Endometrial microvascular endothelial cells (primary cell): ENCODE measurements around the gene SGF29. TPM values are rescaled to one million over a fixed set of nuclear protein-coding genes. Genes with fewer than 3 reads are reported as not detected.
"Not testable (repeated sequence)": the region's sequence is repeated elsewhere in the genome, so short reads cannot be mapped to it uniquely, and the experiment has no call there.

Experiments
- in situ Hi-C: cut with HindIII; loops from 2 replicates; pipeline ENCODE4 v1.10.0; 2017; ENCODE audit warnings: low sequenced_read_pairs, low pct_unique_long_range_greater_than_20kb; ENCODE audit errors: inconsistent ontology term
- total RNA-seq: library from RNA; depleted of rRNA; stranded (reverse); fragments of >200 nt; gene quantifications from one replicate; pipeline ENCODE4 v1.2.3, GENCODE V29; 2015; ENCODE audit errors: inconsistent ontology term

SGF29 gene
- total RNA-seq: 6.8 TPM

GRCh38 chr16:28553776-28554633 lies at the start of gene SGF29:
TSS of gene SGF29 (plus strand) at chr16:28553920. CDS start at chr16:28581070, 27,150 bp downstream.
- in situ Hi-C loops: no loop called here

GRCh38 chr16:28504707-28505404 lies 48.9 kb upstream of the SGF29 start:
- in situ Hi-C loops: no loop called here

- in situ Hi-C loops: no loop called here
These were observed 48.1 kb upstream of the SGF29 start for GRCh38 chr16:28505489-28506137.

- in situ Hi-C loops: no loop called here
These were observed 42.7 kb upstream of the SGF29 start for GRCh38 chr16:28511031-28511430.

- in situ Hi-C loops: no loop called here
These were observed 41.6 kb upstream of the SGF29 start for GRCh38 chr16:28511801-28512789.

GRCh38 chr16:28513484-28514181 lies 40.1 kb upstream of the SGF29 start:
- in situ Hi-C loops: no loop called here

- in situ Hi-C loops: no loop called here
These were observed 39.5 kb upstream of the SGF29 start for GRCh38 chr16:28514246-28514645.

- in situ Hi-C loops: no loop called here
These were observed 33.0 kb upstream of the SGF29 start for GRCh38 chr16:28520672-28521071.

GRCh38 chr16:28521436-28521835 lies 32.3 kb upstream of the SGF29 start:
- in situ Hi-C loops: no loop called here

- in situ Hi-C loops: no loop called here
These were observed 30.9 kb upstream of the SGF29 start for GRCh38 chr16:28522792-28523191.

GRCh38 chr16:28524681-28525171 lies 29.0 kb upstream of the SGF29 start:
- in situ Hi-C loops: no loop called here

GRCh38 chr16:28526201-28527099 lies 27.3 kb upstream of the SGF29 start:
- in situ Hi-C loops: no loop called here

GRCh38 chr16:28527100-28527785 lies 26.5 kb upstream of the SGF29 start:
- in situ Hi-C loops: not testable (repeated sequence)

GRCh38 chr16:28527985-28528384 lies 25.7 kb upstream of the SGF29 start:
- in situ Hi-C loops: no loop called here

GRCh38 chr16:28528463-28528867 lies 25.3 kb upstream of the SGF29 start:
- in situ Hi-C loops: no loop called here

GRCh38 chr16:28529124-28529523 lies 24.6 kb upstream of the SGF29 start:
- in situ Hi-C loops: no loop called here
